Measurements from ENCODE around the gene RNF41.
"Not testable (repeated sequence)": the region's sequence is repeated elsewhere in the genome, so short reads cannot be mapped to it uniquely, and the experiment has no call there.

RNF41 gene

GRCh38 chr12:56163533-56164344 is 58.0 kb downstream of the RNF41 start:
- no peak for DNase-seq

DNA sequence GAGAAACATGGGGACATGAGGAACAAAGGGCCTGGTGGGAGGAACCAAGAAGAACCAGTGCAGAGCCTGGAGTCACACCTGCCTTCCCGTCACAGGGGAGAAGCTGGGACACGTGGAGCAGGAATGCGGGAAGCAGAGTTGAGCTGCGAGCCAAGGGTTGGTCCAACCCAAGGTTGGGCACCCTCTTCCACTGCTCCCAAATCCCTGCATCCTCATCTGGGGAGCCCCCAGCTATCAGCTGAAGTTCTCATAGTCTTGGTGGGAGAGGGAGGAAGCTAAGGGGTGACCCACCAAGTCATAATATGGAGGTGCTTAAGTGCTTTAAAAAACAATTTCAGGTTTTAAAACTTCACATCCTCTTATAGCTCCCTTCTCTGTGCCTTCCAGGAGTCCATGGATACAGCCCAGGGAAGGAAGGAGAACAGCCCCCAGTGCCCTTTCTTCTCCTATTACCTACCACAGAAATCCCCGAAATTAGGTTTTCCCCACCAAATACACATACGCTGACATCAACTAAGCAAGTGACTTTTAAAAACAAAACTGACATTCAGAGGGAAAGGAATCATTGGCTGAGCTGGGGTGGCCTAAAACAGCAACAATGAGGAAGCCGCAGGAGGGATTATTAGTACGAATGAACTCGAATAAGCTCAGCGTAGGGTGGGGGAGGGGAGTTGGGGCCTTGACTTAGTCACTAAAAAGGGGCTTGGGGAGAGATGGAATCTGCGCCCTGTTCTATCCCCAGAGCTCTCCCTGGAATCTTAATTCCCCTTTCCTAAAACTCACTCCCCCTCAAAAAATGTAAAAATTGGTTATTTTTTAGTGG is 59.0 kb downstream of the RNF41 start:
- DNase-seq = no peak

DNA sequence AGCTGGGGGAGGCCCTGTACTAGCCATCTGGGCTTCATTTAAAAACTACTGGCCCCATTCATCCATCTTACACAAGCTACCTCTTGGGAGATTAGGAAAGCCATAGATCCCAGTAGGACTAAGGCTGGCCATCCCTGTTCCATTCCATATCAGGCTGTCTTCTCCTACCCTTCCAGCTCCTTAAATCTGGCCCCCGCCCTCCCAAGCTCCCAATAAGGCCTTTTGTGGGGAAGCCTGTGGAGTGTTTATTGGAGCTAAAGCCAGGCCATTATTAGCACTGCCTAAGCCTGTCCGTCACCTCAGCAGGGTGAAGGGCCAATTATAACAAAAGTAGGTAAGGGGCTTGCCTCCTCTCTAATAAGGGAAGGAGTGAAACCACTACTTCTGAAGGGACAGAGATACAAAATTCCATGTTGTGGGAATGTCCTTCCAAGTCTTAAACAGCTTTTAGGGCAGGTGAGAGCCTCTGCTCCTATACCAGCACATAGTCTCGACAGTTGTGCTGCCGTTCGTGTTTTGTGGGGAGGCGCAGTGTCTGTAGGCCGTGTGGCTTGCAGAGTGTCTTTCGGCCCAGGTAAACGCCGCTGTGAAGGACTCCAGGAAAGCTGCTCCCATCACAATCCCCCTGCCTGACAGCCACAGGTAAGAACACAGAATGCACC is 59.9 kb downstream of the RNF41 start:
- DNase-seq = no peak

DNA sequence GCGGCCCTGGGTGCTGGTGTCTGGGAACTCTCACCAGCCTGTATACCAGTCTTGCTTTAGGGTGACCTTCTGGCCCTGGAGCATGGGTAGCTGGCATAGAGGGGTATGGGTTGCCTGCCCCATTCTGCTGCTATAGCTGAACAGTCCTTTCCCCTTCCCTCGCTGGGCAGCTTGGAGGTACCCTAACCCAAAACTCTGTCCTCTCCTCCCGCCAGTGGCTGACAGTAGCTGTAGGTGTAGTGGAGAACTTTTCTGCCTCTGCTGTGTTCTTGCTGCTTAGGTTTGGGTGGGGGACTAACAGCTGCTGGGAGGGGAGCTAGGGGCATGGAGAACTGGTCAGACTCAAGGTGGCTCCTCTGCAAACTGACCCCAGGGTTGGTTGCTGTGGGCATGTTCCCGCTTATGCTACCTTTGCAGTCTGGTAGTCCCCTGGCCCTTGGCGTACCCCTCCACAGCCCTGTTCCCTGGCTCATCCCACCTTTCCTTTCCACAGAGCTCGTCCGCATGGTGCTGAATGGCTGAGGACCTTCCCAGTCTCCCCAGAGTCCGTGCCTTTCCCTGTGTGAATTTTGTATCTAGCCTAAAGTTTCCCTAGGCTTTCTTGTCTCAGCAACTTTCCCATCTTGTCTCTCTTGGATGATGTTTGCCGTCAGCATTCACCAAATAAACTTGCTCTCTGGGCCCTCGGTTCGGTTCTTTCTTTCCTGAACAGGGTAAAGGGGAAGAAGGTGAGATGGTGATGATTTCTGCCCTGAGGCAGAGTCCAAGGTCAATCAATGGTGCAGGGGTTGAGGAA is 60.6 kb downstream of the RNF41 start:
- no peak for DNase-seq

- DNase-seq = no peak
Measured at GRCh38 chr12:56160193-56160763, 61.4 kb downstream of the RNF41 start.

DNA sequence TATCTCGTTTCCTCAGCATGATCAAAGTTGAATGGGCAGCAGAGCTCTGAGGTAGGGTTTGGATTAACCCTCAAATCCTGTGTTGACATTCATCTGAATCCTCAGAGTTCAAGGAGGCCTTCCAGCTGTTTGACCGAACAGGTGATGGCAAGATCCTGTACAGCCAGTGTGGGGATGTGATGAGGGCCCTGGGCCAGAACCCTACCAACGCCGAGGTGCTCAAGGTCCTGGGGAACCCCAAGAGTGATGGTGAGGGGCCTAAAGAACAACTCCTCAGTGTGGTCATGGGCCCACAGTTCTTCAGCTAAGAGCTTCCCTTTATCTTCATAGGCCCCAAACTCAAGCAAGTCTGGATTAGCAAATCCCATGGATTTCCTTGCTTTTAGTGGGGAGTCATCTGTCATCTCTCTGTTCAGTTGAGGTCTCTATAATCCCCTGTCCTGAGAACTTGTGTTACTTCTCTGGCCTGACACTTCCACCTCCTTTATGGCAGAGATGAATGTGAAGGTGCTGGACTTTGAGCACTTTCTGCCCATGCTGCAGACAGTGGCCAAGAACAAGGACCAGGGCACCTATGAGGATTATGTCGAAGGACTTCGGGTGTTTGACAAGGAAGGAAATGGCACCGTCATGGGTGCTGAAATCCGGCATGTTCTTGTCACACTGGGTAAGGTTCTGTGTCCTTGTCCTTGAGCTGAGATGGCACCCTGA is 62.1 kb downstream of the RNF41 start:
- DNase-seq = no peak

- DNase-seq = peak; percentile 18 to 32
Measured at GRCh38 chr12:56158926-56159461, 62.7 kb downstream of the RNF41 start.

DNA sequence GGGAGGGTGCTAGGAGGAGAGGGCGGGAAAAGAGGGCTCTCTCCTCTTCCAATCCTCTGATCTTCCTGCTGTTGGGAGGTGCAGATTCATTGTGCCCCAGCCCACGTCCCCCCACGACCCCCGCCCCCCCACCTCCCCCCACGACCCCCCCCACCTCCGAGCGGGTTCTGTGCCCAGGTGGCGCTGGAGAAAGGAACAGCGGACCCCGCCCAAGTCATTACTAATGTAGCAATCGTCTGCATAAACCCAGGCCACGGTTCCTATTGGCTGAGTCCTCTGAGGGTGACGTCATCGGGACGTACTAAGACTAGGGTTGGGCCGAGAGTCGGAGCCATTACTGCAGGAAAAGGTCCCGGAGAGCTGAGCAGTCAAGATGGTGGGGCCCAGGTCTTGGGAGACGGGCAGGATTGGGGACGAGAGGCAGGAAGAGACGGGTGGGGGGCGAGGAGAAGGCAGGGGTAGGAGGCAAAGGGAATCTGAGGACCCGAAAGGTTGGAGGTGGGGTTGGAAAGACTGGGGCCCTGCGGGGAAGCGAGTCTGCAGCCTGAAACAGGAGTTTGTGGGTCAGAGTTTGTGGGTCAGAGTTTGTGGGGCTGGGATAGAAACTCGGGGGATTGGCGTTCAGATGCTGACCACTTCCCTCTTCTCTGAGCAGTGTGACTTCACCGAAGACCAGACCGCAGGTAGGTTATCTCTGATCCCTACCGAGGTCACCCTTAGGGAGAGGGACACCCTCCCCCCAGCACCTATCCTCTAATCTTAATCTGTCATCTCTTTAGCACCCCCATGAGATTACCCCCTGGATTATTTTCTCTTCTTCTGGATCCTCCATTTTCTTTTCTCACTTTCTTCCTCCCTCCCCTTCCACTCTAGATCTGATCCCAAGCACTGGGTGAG is 63.4 kb downstream of the RNF41 start, which contains the start of gene MYL6:
MYL6 (plus strand) TSS at position 331 of the 897 bp plus-strand sequence; CDS start at position 374, 43 bp downstream.
- DNase-seq = peak; percentile 92 to 99

GRCh38 chr12:56157201-56158028 is 64.3 kb downstream of the RNF41 start:
- peak; percentile 63 to 87 for DNase-seq

DNA sequence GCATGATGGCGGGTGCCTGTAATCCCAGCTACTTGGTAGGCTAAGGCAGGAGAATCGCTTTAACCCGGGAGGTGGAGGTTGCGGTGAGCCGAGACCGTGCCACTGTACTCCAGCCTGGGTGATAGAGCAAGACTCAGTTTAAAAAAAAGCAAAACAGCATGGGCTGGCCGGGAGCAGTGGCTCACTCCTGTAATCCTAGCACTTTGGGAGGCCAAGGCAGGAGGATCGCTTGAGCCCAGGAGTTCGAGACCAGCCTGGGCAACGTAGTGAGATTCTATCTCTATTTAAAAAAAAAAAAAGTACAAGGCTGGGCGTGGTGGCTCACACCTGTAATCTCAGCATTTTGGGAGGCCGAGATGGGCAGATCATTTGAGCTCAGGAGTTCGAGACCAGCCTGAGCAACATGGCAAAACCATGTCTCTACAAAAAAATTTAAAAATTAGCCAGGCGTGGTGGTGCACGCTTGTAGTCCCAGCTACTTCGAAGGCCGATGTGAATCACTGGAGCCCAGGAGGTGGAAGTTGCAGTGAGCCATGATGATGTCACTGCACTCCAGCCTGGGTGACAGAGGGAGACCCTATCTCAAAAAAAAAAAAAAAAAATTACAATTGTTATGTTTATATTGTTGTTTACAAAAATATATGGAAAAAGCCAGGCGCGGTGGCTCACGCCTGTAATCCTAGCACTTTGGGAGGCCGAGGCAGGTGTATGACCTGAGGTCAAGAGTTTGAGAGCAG is 65.1 kb downstream of the RNF41 start:
- DNase-seq = not testable (repeated sequence)

- DNase-seq = no peak
Measured at GRCh38 chr12:56155256-56155845, 66.4 kb downstream of the RNF41 start.

GRCh38 chr12:56154818-56155217 is 66.9 kb downstream of the RNF41 start:
- no peak for DNase-seq

GRCh38 chr12:56154246-56154771 is 67.4 kb downstream of the RNF41 start:
- DNase-seq = no peak

DNA sequence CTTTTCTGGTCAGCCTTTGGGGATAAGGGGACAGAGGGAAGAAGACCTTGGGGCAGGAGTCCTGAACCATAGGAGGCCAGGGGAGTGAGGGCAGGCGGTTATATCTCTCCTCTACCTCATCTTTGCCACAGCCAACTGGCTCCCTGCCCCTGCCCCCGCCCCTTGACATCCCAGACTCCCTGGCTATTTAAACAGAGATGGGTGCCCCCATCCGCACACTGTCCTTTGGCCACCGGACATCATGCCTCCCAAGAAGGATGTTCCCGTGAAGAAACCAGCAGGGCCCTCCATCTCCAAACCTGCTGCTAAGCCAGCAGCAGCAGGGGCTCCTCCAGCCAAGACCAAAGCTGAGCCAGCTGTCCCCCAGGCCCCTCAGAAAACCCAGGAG is 68.0 kb downstream of the RNF41 start:
- no peak for DNase-seq

GRCh38 chr12:56152756-56153677 is 68.7 kb downstream of the RNF41 start:
- DNase-seq = no peak

Measured in hippocampal formation (tissue), 2 donors.